Left cardiac atrium (tissue), 4 donors: Measurements from ENCODE around the gene IER2. TPM values are rescaled to one million over a fixed set of nuclear protein-coding genes. Genes with fewer than 3 reads are reported as not detected.
A peak's percentile ranks its signal among the peaks of the same experiment; 100 is the strongest.
"Not testable (repeated sequence)": the region's sequence is repeated elsewhere in the genome, so short reads cannot be mapped to it uniquely, and the experiment has no call there.

ENCODE experiments used
- ATAC-seq, 2 donors: fragments of 200-7000 bp; cut with Tn5 transposase; one replicate each; pipeline ENCODE4 v1.9.1; 2020; ENCODE audit warnings: mild to moderate bottlenecking in 2 of 2, moderate library complexity in 2 of 2
- DNase-seq: peaks from one replicate; pipeline ENCODE4 v3.0.0-alpha.2; 2020
- intact Hi-C, 2 donors: fragments of 100-400 bp; cut with DNase I; formaldehyde crosslinking; loops; one replicate each; pipeline versions ENCODE4 v1.14.1 to v1.15.1; 2022 to 2023
- total RNA-seq, 2 donors: library from RNA; stranded (reverse); fragmentation: NEBNext Ultra II Directional; extraction: Animal tissue kit (Norgen Biotek cat#: 25700); gene quantifications; one replicate each; pipeline ENCODE4 v1.2.1, GENCODE V29; 2021
- donor health status: DM: no; HTN: yes; CAD: no.
- donor health status: DM: no; HTN: yes; CAD: no; lungs with severe emphysema.
- donor health status: DM: yes; HTN: yes; CAD: no.
- donor health status: Dilated cardiomyopathy.

Gene IER2
- total RNA-seq, 2 donors from 2014 or later = 36.9 to 61.3 TPM

GRCh38 chr19:13181747-13182388 lies 31.7 kb downstream of the IER2 start:
- peak; percentile 87 to 90 for ATAC-seq
- intact Hi-C loops = no loop called here
- peak; percentile 79 for DNase-seq

DNA sequence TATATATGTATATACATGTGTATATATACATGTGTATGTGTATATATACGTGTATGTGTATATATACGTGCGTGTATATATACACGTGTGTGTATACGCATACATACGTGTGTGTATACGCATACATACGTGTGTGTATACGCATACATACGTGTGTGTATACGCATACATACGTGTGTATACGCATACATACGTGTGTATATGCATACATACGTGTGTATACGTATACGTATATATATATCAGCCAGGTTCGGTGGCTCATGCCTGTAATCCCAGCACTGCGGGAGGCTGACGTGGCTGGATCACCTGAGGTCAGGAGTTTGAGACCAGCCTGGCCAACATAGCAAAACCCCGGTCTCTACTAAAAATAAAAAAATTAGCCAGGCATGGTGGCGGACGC lies 34.7 kb downstream of the IER2 start:
- ATAC-seq, intact Hi-C loops, DNase-seq: not testable (repeated sequence)

GRCh38 chr19:13185763-13186657 lies 35.8 kb downstream of the IER2 start:
- not testable (repeated sequence) for ATAC-seq

DNA sequence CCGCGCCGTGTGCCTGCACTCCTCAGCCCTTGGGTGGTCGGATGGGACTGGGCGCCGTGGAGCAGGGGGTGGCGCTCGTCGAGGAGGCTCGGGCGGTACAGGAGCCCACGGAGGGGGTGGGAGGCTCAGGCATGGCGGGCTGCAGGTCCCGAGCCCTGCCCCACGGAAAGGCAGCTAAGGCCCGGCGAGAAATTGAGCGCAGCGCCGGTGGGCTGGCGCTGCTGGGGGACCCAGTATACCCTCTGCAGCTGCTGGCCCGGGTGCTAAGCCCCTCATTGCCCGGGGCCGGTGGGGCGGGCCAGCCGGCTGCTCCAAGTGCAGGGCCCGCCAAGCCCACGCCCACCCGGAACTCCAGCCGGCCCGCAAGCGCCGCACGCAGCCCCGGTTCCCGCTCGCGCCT lies 36.5 kb downstream of the IER2 start:
- DNase-seq, ATAC-seq, intact Hi-C loops: not testable (repeated sequence)

More at GRCh38 chr19:13185763-13186657, 35.8 kb downstream of the IER2 start:
- DNase-seq, intact Hi-C loops: not testable (repeated sequence)

DNA sequence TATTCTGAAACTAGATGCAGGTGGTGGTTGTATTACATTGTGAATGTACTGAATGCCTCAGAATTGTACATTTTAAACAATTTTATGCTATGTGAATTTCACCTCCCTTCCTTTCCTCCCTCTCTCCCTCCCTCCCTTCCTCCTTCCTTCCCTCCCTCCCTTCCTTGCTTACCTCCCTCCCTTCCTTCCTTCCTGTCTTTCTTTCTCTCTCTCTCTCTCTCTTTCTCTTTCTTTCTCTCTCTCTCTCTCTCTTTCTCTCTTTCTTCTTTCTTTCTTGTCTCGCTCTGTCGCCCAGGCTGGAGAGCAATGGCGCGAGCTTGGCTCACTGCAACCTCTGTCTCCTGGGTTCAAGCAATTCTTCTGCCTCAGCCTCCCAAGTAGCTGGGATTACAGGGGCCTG lies 37.2 kb downstream of the IER2 start:
- intact Hi-C loops = no loop called here
- DNase-seq = no peak
- ATAC-seq = no peak

GRCh38 chr19:13189600-13189999 lies 39.4 kb downstream of the IER2 start:
- intact Hi-C loops = no loop called here
- ATAC-seq = no peak
- DNase-seq = no peak

- no peak for ATAC-seq
- intact Hi-C loops = loop anchor here in 1 of 2 donors (5.0 kb wide), 1 partner anchor 71 kb away; no protein-coding TSS in a partner anchor
These were observed 40.8 kb downstream of the IER2 start for GRCh38 chr19:13190781-13191540.

DNA sequence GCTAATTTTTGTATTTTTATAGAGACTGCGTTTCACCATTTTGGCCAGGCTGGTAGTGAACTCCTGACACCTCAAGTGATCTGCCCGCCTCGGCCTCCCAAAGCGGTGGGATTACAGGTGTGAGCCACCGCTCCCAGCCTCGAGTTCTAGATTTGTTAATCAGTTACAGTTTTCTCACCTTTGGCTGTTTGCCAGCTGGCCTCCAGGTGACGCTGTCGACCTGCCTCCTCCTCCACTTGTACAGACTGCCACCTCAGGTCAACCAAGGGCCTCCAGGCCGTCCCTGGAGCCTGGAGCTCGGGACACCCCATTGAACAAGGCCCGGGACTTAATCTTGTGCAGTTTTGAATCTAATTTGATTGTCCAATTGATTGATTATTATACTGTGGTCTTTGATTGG lies 45.5 kb downstream of the IER2 start:
- DNase-seq = no peak
- no peak for ATAC-seq
- intact Hi-C loops = no loop called here

More at GRCh38 chr19:13190781-13191540, 40.8 kb downstream of the IER2 start:
- no peak for DNase-seq

DNA sequence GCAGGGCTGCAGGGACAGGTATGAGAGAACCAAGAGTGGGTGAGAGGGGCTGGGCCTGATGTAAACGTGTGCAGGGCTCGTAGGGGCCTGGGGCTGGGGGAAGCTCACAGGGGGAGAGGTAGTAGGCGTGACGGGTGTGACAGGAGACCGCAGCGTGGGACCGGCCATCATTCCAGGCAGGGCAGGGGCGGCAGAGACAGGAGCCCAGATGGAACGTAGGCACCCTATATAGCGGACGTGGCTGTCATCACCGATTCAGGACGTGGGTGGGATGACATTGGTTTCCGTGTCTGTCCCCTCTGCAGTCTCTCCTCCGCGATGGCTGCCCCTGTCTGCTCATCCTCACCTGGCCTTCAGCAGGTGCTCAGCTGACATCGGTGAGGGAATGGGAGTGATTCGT lies 48.4 kb downstream of the IER2 start:
- DNase-seq (no peak), ATAC-seq (no peak)
- intact Hi-C loops = no loop called here

DNA sequence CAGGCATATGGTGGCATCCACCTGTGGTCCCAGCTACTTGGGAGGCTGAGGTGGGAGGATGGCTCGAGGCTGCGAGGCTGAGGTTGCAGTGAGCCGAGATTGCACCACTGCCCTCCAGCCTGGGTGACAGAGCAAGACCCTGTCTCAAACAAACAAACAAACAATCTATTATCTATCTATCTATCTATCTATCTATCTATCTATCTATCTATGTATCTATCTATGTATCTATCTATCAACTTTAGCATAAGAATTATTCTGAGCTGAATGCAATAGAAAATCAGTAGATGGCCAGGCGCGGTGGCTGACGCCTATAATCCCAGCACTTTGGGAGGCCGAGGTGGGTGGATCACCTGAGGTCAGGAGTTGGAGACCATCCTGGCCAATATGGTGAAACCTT lies 51.9 kb downstream of the IER2 start:
- intact Hi-C loops = not testable (repeated sequence)

More for the DNA sequence above, 51.9 kb downstream of the IER2 start:
- ATAC-seq, DNase-seq: not testable (repeated sequence)

Other genes starting within 250 kb of the IER2 start
- gene SYCE2, start 231.1 kb upstream of the IER2 start, total RNA-seq = not detected
- 10 to 100 TPM; 31.8 to 49.1 TPM for gene FARSA, start 216.7 kb upstream of the IER2 start, total RNA-seq
- gene CALR, start 211.8 kb upstream of the IER2 start, total RNA-seq = 100 to 1,000 TPM; 627 to 707 TPM
- gene RAD23A, start 204.5 kb upstream of the IER2 start, total RNA-seq = 100 to 1,000 TPM; 113 to 131 TPM
- 10 to 100 TPM; 25.5 to 28.1 TPM for gene GADD45GIP1, start 193.2 kb upstream of the IER2 start, total RNA-seq
- 1 to 10 TPM; 5.2 to 7.0 TPM for gene DAND5, start 180.8 kb upstream of the IER2 start, total RNA-seq
- gene NFIX, start 154.9 kb upstream of the IER2 start, total RNA-seq = 100 to 1,000 TPM; 117 to 133 TPM
- 1 to 10 TPM; 7.5 to 9.0 TPM for gene LYL1, start 47.6 kb upstream of the IER2 start, total RNA-seq
- gene TRMT1, start 33.7 kb upstream of the IER2 start, total RNA-seq = 10 to 100 TPM; 18.4 to 20.9 TPM
- 10 to 100 TPM; 34.9 to 47.8 TPM for gene NACC1, start 32.1 kb upstream of the IER2 start, total RNA-seq
- 10 to 100 TPM; 30.0 to 36.1 TPM for gene STX10, start within 50 bp of the IER2 start, total RNA-seq